Neural cell (in vitro differentiated cells): Measurements from ENCODE around the gene PRF1. TPM values are rescaled to one million over a fixed set of nuclear protein-coding genes. Genes with fewer than 3 reads are reported as not detected.

Experiments used
- H2AFZ ChIP-seq: fragments of 200-600, 300-800 bp; sonication (generic), shearing (Covaris generic); 2 replicates; pipeline ENCODE4 v1.6.0; 2014; ENCODE audit warnings: low read depth, mild to moderate bottlenecking, antibody characterized with exemption, low read length, moderate library complexity
- H3F3A ChIP-seq: fragments of 200-600 bp; shearing (Covaris generic); 2 replicates; pipeline ENCODE4 v1.6.1; 2016; ENCODE audit warnings: mild to moderate bottlenecking, moderate library complexity, mixed read lengths, antibody characterized with exemption, low read length; ENCODE audit not compliant: insufficient read depth, poor library complexity, severe bottlenecking
- H3K27ac ChIP-seq: fragments of 200-600, 300-800 bp; sonication (generic), shearing (Covaris generic); 2 replicates; pipeline ENCODE4 v1.5.1; 2014; ENCODE audit warnings: mild to moderate bottlenecking, low read length, moderate library complexity
- H3K27me3 ChIP-seq: fragments of 300-800, 200-600 bp; sonication (generic), shearing (Covaris generic); 2 replicates; pipeline ENCODE4 v1.6.0; 2014; ENCODE audit warnings: mild to moderate bottlenecking, low read depth, low read length, moderate library complexity; ENCODE audit not compliant: insufficient read depth
- H3K36me3 ChIP-seq: fragments of 300-800, 200-600 bp; sonication (generic), shearing (Covaris generic); 2 replicates; pipeline ENCODE4 v1.5.1; 2014; ENCODE audit warnings: mild to moderate bottlenecking, antibody characterized with exemption, low read length, moderate library complexity; ENCODE audit not compliant: insufficient read depth
- H3K4me2 ChIP-seq: fragments of 300-800, 200-600 bp; sonication (generic), shearing (Covaris generic); 2 replicates; pipeline ENCODE4 v1.6.0; 2014; ENCODE audit warnings: mild to moderate bottlenecking, low read length
- H3K4me3 ChIP-seq: fragments of 300-800, 200-600 bp; sonication (generic), shearing (Covaris generic); 2 replicates; pipeline ENCODE4 v1.5.1; 2014; ENCODE audit warnings: mild to moderate bottlenecking, low read length, moderate library complexity
- H3K79me2 ChIP-seq: fragments of 200-600 bp; shearing (Covaris generic); replicated peaks from 2 replicates; pipeline ENCODE4 v1.6.0; 2014; ENCODE audit warnings: mild to moderate bottlenecking, low read length, moderate library complexity; ENCODE audit not compliant: insufficient read depth
- H3K9ac ChIP-seq: fragments of 300-800, 200-600 bp; sonication (generic), shearing (Covaris generic); 2 replicates; pipeline ENCODE4 v1.6.1; 2016; ENCODE audit warnings: mild to moderate bottlenecking, low read length, mixed read lengths
- H3K9me2 ChIP-seq: fragments of 200-600 bp; shearing (Covaris generic); 2 replicates; pipeline ENCODE4 v1.6.1; 2016; ENCODE audit warnings: mild to moderate bottlenecking, low read length, mixed read lengths; ENCODE audit not compliant: insufficient read depth
- H3K9me3 ChIP-seq: fragments of 200-600, 300-800 bp; sonication (generic), shearing (Covaris generic); 2 replicates; pipeline ENCODE4 v1.6.1; 2016; ENCODE audit warnings: mild to moderate bottlenecking, mixed run types, low read length, moderate library complexity, mixed read lengths
- H4K20me1 ChIP-seq: fragments of 200-600 bp; shearing (Covaris generic); 2 replicates; pipeline ENCODE4 v1.6.1; 2016; ENCODE audit warnings: mild to moderate bottlenecking, mixed run types; ENCODE audit not compliant: insufficient read depth
- CTCF ChIP-seq: fragments of 450-650 bp; IDR thresholded peaks from 2 replicates; pipeline ENCODE4 v1.5.1; 2014; ENCODE audit warnings: antibody characterized with exemption, mild to moderate bottlenecking, moderate library complexity; ENCODE audit not compliant: poor library complexity, severe bottlenecking
- EP300 ChIP-seq: fragments of 450-650 bp; conservative IDR thresholded peaks from 2 replicates; pipeline ENCODE4 v1.6.1; 2014; ENCODE audit warnings: antibody characterized with exemption, mild to moderate bottlenecking, moderate library complexity; ENCODE audit not compliant: poor library complexity, severe bottlenecking
- EZH2 ChIP-seq: fragments of 200-600, 300-800 bp; shearing (Covaris generic), sonication (generic); IDR thresholded peaks from 2 replicates; pipeline ENCODE4 v1.6.1; 2014; ENCODE audit warnings: antibody characterized with exemption, low read length, borderline replicate concordance, mild to moderate bottlenecking; ENCODE audit not compliant: insufficient read depth, poor library complexity, severe bottlenecking
- MXI1 ChIP-seq: fragments of 450-650 bp; conservative IDR thresholded peaks from 2 replicates; pipeline ENCODE4 v1.6.1; 2014; ENCODE audit warnings: antibody characterized with exemption, mild to moderate bottlenecking; ENCODE audit not compliant: poor library complexity, severe bottlenecking
- POLR2AphosphoS5 ChIP-seq: IDR thresholded peaks from 2 replicates; pipeline ENCODE4 v1.6.1; 2012
- RAD21 ChIP-seq: fragments of 450-650 bp; conservative IDR thresholded peaks from 2 replicates; pipeline ENCODE4 v1.6.1; 2014; ENCODE audit warnings: antibody characterized with exemption, mild to moderate bottlenecking, moderate library complexity
- REST ChIP-seq: IDR thresholded peaks from 2 replicates; pipeline ENCODE4 v1.6.1; 2012; ENCODE audit warnings: borderline replicate concordance
- SMC3 ChIP-seq: fragments of 450-650 bp; conservative IDR thresholded peaks from 2 replicates; pipeline ENCODE4 v1.6.1; 2014; ENCODE audit warnings: antibody characterized with exemption, mild to moderate bottlenecking, moderate library complexity; ENCODE audit not compliant: poor library complexity
- TAF1 ChIP-seq: IDR thresholded peaks from 2 replicates; pipeline ENCODE4 v1.6.1; 2012; ENCODE audit warnings: low read depth
- polyA minus RNA-seq: library from RNA; depleted of rRNA, polyadenylated mRNA; stranded (reverse); fragments of >200 nt; gene quantifications from 2 replicates; pipeline ENCODE4 v1.2.3, GENCODE V29; 2014
- polyA plus RNA-seq: library from polyadenylated mRNA; depleted of rRNA; stranded (reverse); fragments of >200 nt; gene quantifications from 2 replicates; pipeline ENCODE4 v1.2.3, GENCODE V29; 2014

The PRF1 gene
- polyA plus RNA-seq = not detected in 2 replicates
- not detected in 2 replicates for polyA minus RNA-seq

- no peaks in the 10 kb centered on the region for H3K79me2 ChIP-seq
- no peaks in the 10 kb centered on the region for H3K27me3 ChIP-seq
- no peak for TF ChIP-seq CTCF
- no peak for TF ChIP-seq EP300
- TF ChIP-seq MXI1 = no peak
- TF ChIP-seq EZH2 = no peak
- no peak for TF ChIP-seq RAD21
- TF ChIP-seq TAF1 = no peak
- no peak for TF ChIP-seq REST
- no peak for TF ChIP-seq POLR2AphosphoS5
- TF ChIP-seq SMC3 = no peak
Measured at GRCh38 chr10:70602665-70603448, at the start of gene PRF1. PRF1 (minus strand) TSS chr10:70602741; CDS start chr10:70600902, 1,839 bp downstream.

GRCh38 chr10:70651661-70652060, 49.1 kb upstream of the PRF1 start:
- no peaks in the 10 kb centered on the region for H4K20me1 ChIP-seq
- no peak overlapping the region for H3K9ac ChIP-seq
- H3K36me3 ChIP-seq = no peaks in the 10 kb centered on the region
- no peaks in the 10 kb centered on the region for H3F3A ChIP-seq
- H2AFZ ChIP-seq = no peak overlapping the region
- no peak overlapping the region for H3K4me2 ChIP-seq
- no peaks in the 10 kb centered on the region for H3K79me2 ChIP-seq
- no peaks in the 10 kb centered on the region for H3K9me2 ChIP-seq
- no peaks in the 10 kb centered on the region for H3K27me3 ChIP-seq
- no peak overlapping the region for H3K4me3 ChIP-seq
- H3K27ac ChIP-seq = no peak overlapping the region
- no peak for TF ChIP-seq EZH2
- no peak for TF ChIP-seq POLR2AphosphoS5
- H3K9me3 ChIP-seq = peaks cover 4% of the 10 kb centered on the region

More at GRCh38 chr10:70602665-70603448, at the start of gene PRF1:
- Histone ChIP-seq H4K20me1 (no peaks in the 10 kb centered on the region), H3K27ac (no peak within 1 kb of the TSS), H3K9me3 (no peaks in the 10 kb centered on the region), H3K4me3 (no peak within 1 kb of the TSS), H3K36me3 (no peaks in the 10 kb centered on the region), H3K9ac (no peak within 1 kb of the TSS), H3K9me2 (no peaks in the 10 kb centered on the region), H3K4me2 (no peak within 1 kb of the TSS), H3F3A (no peaks in the 10 kb centered on the region), H2AFZ (no peak within 1 kb of the TSS)
